ENCODE data around the gene ARTN. TPM values are rescaled to one million over a fixed set of nuclear protein-coding genes. Genes with fewer than 3 reads are reported as not detected.

ARTN gene
- total RNA-seq, 1 experiment from 2014 or later: 10.6 TPM

- H4K91ac ChIP-seq (ENCODE audit: insufficient read length, low read depth, low read length): no peak within 1 kb of the TSS
- peaks cover 21% of the 10 kb centered on the region for H3K23me2 ChIP-seq (ENCODE audit: insufficient read length, low read depth, low read length, poor library complexity, severe bottlenecking)
- no peaks in the 10 kb centered on the region for H3K9me3 ChIP-seq (ENCODE audit: control insufficient read depth, low read depth, low read length)
- H2BK15ac ChIP-seq (ENCODE audit: low read depth, low read length): no peak within 1 kb of the TSS
- H3K14ac ChIP-seq (ENCODE audit: insufficient read depth, low read length): peak within 1 kb of the TSS; percentile 82
- H4K8ac ChIP-seq (replicated peaks; ENCODE audit: insufficient read length, low read depth, low read length): no peak within 1 kb of the TSS
- no peak; the same call in 2 of the 3 replicates for TF ChIP-seq CTCF (conservative IDR thresholded peaks at IDR 0.05)
- H3K9ac ChIP-seq (ENCODE audit: extremely low read depth, insufficient read length, low read length): peak within 1 kb of the TSS; percentile 53
- no peak within 1 kb of the TSS for H2BK120ac ChIP-seq (ENCODE audit: low read depth, low read length, poor library complexity, severe bottlenecking)
- H2BK12ac ChIP-seq (ENCODE audit: insufficient read length, low read depth, low read length): no peak within 1 kb of the TSS
- H2AK5ac ChIP-seq (ENCODE audit: insufficient read length, low read length): no peak within 1 kb of the TSS
- Mint-ChIP-seq H3K9me3 (no peaks in the 10 kb centered on the region), H3K4me3 (peak within 1 kb of the TSS; percentile 82 to 95), H3K27me3 (ENCODE audit: low read depth) (peaks cover 1% of the 10 kb centered on the region; the same call in 1 of the 2 replicates), H3K27ac (peak within 1 kb of the TSS; percentile 88 to 94 (median 88)), H3K36me3 (ENCODE audit: insufficient read depth in 1 of 3, low read depth in 3 of 3) (peaks cover 23 to 53% (median 38%) of the 10 kb centered on the region in 3 experiments; a peak in 6 of 7 replicates), H3K4me1 (peaks cover 31 to 40% of the 10 kb centered on the region in 2 experiments)
- no peak within 1 kb of the TSS for H2BK20ac ChIP-seq (ENCODE audit: low read depth, low read length, poor library complexity, severe bottlenecking)
- no peak within 1 kb of the TSS for H3K56ac ChIP-seq (ENCODE audit: insufficient read length, low read depth, low read length)
- no CpG with 5 or more reads among the region's 93 CpGs for WGBS (ENCODE audit: extremely low coverage, insufficient read length, low lambda C conversion rate)
- no peak within 1 kb of the TSS for H2BK5ac ChIP-seq (ENCODE audit: insufficient read length, low read length)
- peaks cover 5% of the 10 kb centered on the region; the same call in 1 of the 2 replicates for H3K4me1 ChIP-seq (ENCODE audit: insufficient read depth, low read length)
- peak within 1 kb of the TSS; percentile 82 for H3K4me2 ChIP-seq (ENCODE audit: insufficient read depth, insufficient read length, low read length)
- H3K27me3 ChIP-seq (ENCODE audit: insufficient read depth, low read length): no peaks in the 10 kb centered on the region
- peak; percentile 96 for DNase-seq
- H3K79me2 ChIP-seq (ENCODE audit: insufficient read depth, low read length): peaks cover 3% of the 10 kb centered on the region; the same call in 1 of the 2 replicates
- no peak within 1 kb of the TSS for H4K5ac ChIP-seq (ENCODE audit: insufficient read length, low read depth, low read length)
- no peak within 1 kb of the TSS for H3K23ac ChIP-seq (ENCODE audit: insufficient read length, low read depth, low read length)
- peaks cover 9% of the 10 kb centered on the region for H3K79me1 ChIP-seq (ENCODE audit: insufficient read depth, low read depth, low read length, poor library complexity, severe bottlenecking)
- H3K4ac ChIP-seq (ENCODE audit: low read depth, low read length): no peak within 1 kb of the TSS
- H4K20me1 ChIP-seq (ENCODE audit: control insufficient read depth, insufficient read depth, insufficient read length): no peaks in the 10 kb centered on the region
- H3K27ac ChIP-seq (ENCODE audit: insufficient read length, low read depth, low read length): no peak within 1 kb of the TSS
- H3K18ac ChIP-seq (ENCODE audit: insufficient read length, low read depth, low read length): peak within 1 kb of the TSS; percentile 12
- H3T11ph ChIP-seq (ENCODE audit: low read length): no peak within 1 kb of the TSS
- no peak within 1 kb of the TSS for H2AFZ ChIP-seq (ENCODE audit: low read length)
Measured at GRCh38 chr1:43974443-43975248, 41.0 kb downstream of the ARTN start, which contains the start of gene ATP6V0B. Gene ATP6V0B, plus strand, starts transcription at chr1:43974960. Its CDS starts 81 bp downstream, at chr1:43975041.
